MCF 10A (cell line): Measurements from ENCODE around the gene PRDM8. TPM values are rescaled to one million over a fixed set of nuclear protein-coding genes. Genes with fewer than 3 reads are reported as not detected.

ENCODE experiments used
- BruUV-seq: library from RNA; stranded (reverse); fragments of 400-500 nt; replicated peaks from 2 replicates; lab custom pipeline; 2021; lab: Mats Ljungman, UMichigan
- CTCF ChIA-PET: fragments of 300-600 bp; sonication (Branson Sonifier 250); formaldehyde crosslinking; extraction: SDS; loops from one replicate; lab custom pipeline; 2021; ENCODE audit warnings: antibody characterized with exemption, inconsistent platforms; lab: Yijun Ruan, JAX
- POLR2A ChIA-PET: fragments of 300-600, 350-650 bp; sonication (Branson Sonifier 250); formaldehyde crosslinking; extraction: SDS; loops from one replicate; lab custom pipeline; 2020; ENCODE audit warnings: antibody characterized with exemption, inconsistent platforms; lab: Yijun Ruan, JAX
- DNase-seq: peaks from one replicate; pipeline ENCODE4 v3.0.0-alpha.2; 2018; ENCODE audit not compliant: unreplicated experiment
- H3K27ac Mint-ChIP-seq: one replicate; pipeline ENCODE4 v1.8.0; 2022; ENCODE audit warnings: mild to moderate bottlenecking, low read depth, mixed read lengths; ENCODE audit not compliant: unreplicated experiment
- H3K27me3 Mint-ChIP-seq: one replicate; pipeline ENCODE4 v1.8.0; 2022; ENCODE audit warnings: mixed read lengths; ENCODE audit not compliant: insufficient read depth, unreplicated experiment
- H3K36me3 Mint-ChIP-seq: one replicate; pipeline ENCODE4 v1.8.0; 2022; ENCODE audit warnings: mild to moderate bottlenecking, moderate library complexity, mixed read lengths; ENCODE audit not compliant: insufficient read depth, unreplicated experiment
- H3K4me1 Mint-ChIP-seq: one replicate; pipeline ENCODE4 v1.8.0; 2022; ENCODE audit warnings: mixed read lengths; ENCODE audit not compliant: insufficient read depth, unreplicated experiment
- H3K4me3 Mint-ChIP-seq: one replicate; pipeline ENCODE4 v1.8.0; 2022; ENCODE audit warnings: mild to moderate bottlenecking, moderate library complexity, mixed read lengths; ENCODE audit not compliant: unreplicated experiment
- H3K9me3 Mint-ChIP-seq: one replicate; pipeline ENCODE4 v1.8.0; 2022; ENCODE audit warnings: mixed read lengths; ENCODE audit not compliant: unreplicated experiment
- CTCF ChIP-seq: fragments of 200-600 bp; IDR thresholded peaks from one replicate; pipeline ENCODE4 v1.8.0; 2022; ENCODE audit warnings: antibody characterized with exemption, mild to moderate bottlenecking; ENCODE audit not compliant: unreplicated experiment
- intact Hi-C: fragments of 100-400 bp; cut with micrococcal nuclease; formaldehyde crosslinking; loops from 2 replicates; pipeline ENCODE4 v1.14.1; 2022
- total RNA-seq: library from RNA; stranded (reverse); gene quantifications from 2 replicates; pipeline ENCODE4 v1.2.3, GENCODE V29; 2022

PRDM8 gene
- total RNA-seq, 1 experiment from 2014 or later: 4.9 TPM

- TF ChIP-seq CTCF: no peak
- Mint-ChIP-seq H3K4me3 (no peak overlapping the region), H3K27ac (no peak overlapping the region), H3K36me3 (peaks cover 5% of the 10 kb centered on the region), H3K9me3 (no peaks in the 10 kb centered on the region), H3K27me3 (no peaks in the 10 kb centered on the region), H3K4me1 (peaks cover 10% of the 10 kb centered on the region)
- DNase-seq: no peak
- POLR2A ChIA-PET: no interaction called here
- CTCF ChIA-PET: interaction anchor here (0.5 to 1.5 kb wide), 6 partner anchors 9 to 1232 kb away, joined by 3 to 6 read pairs (median 3); no protein-coding TSS in a partner anchor
- intact Hi-C loops: no loop called here
- BruUV-seq: no TSS peak
Measured at GRCh38 chr4:80196259-80196921, 913 bp upstream of the PRDM8 start.

GRCh38 chr4:80197601-80198440 is 518 bp downstream of the PRDM8 start:
- Mint-ChIP-seq H3K27ac (no peak overlapping the region), H3K4me1 (peaks cover 6% of the 10 kb centered on the region), H3K36me3 (peaks cover 5% of the 10 kb centered on the region), H3K4me3 (no peak overlapping the region), H3K27me3 (no peaks in the 10 kb centered on the region), H3K9me3 (no peaks in the 10 kb centered on the region)
- no TSS peak for BruUV-seq
- no peak for TF ChIP-seq CTCF
- DNase-seq: no peak
- intact Hi-C loops: no loop called here
- ChIA-PET CTCF (no interaction called here), POLR2A (no interaction called here)

- no peak overlapping the region for H3K27ac Mint-ChIP-seq
- CTCF ChIA-PET: interaction anchor here (0.6 kb wide), 1 partner anchor 341 kb away, joined by 5 read pairs; no protein-coding TSS in a partner anchor
- no peaks in the 10 kb centered on the region for H3K4me1 Mint-ChIP-seq
Measured at GRCh38 chr4:80198441-80198837, 1.1 kb downstream of the PRDM8 start.

More at GRCh38 chr4:80198441-80198837, 1.1 kb downstream of the PRDM8 start:
- BruUV-seq: no TSS peak
- no peaks in the 10 kb centered on the region for H3K27me3 Mint-ChIP-seq
- H3K4me3 Mint-ChIP-seq: no peak overlapping the region
- H3K36me3 Mint-ChIP-seq: peaks cover 5% of the 10 kb centered on the region
- no peak for DNase-seq
- POLR2A ChIA-PET: no interaction called here
- intact Hi-C loops: no loop called here
- no peaks in the 10 kb centered on the region for H3K9me3 Mint-ChIP-seq
- no peak for TF ChIP-seq CTCF
